Fibroblast of mammary gland (primary cell): ENCODE data around the gene TOX2.

Experiments
- DNase-seq: peaks from one replicate; pipeline ENCODE4 v3.0.0-alpha.2; 2010; ENCODE audit warnings: low read depth
- H3K4me3 ChIP-seq: 2 replicates; pipeline ENCODE4 v1.5.1; 2011; ENCODE audit warnings: low read depth, mild to moderate bottlenecking, low read length, moderate library complexity; ENCODE audit not compliant: control insufficient read depth
- CTCF ChIP-seq: conservative IDR thresholded peaks from 2 replicates; pipeline ENCODE4 v1.5.1; 2011; ENCODE audit warnings: low read depth, low read length, inconsistent platforms; ENCODE audit not compliant: control insufficient read depth, insufficient read depth

TOX2 gene

DNA sequence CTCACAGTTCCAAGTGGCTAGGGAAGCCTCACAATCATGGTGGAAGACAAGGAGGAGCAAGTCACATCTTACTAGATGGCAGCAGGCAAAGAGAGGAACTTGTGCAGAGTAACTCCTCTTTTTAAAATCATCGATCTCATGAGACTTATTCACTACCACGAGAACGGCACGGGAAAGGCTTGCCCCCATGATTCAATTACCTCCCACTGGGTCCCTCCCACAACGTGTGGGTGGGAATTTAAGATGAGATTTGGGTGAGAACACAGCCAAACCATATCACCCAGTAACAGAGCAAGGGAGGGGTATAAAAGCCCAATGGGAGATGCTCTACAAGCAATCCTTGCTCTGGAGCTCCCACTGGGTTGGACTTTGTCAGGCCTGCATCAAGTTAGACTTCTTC, 192.0 kb downstream of the TOX2 start:
- no peak for TF ChIP-seq CTCF
- no peak overlapping the region for H3K4me3 ChIP-seq
- DNase-seq, result no peak

GRCh38 chr20:44109951-44110361, 195.3 kb downstream of the TOX2 start:
- DNase-seq, result no peak
- no peak overlapping the region for H3K4me3 ChIP-seq
- TF ChIP-seq CTCF, result peak; percentile 23

DNA sequence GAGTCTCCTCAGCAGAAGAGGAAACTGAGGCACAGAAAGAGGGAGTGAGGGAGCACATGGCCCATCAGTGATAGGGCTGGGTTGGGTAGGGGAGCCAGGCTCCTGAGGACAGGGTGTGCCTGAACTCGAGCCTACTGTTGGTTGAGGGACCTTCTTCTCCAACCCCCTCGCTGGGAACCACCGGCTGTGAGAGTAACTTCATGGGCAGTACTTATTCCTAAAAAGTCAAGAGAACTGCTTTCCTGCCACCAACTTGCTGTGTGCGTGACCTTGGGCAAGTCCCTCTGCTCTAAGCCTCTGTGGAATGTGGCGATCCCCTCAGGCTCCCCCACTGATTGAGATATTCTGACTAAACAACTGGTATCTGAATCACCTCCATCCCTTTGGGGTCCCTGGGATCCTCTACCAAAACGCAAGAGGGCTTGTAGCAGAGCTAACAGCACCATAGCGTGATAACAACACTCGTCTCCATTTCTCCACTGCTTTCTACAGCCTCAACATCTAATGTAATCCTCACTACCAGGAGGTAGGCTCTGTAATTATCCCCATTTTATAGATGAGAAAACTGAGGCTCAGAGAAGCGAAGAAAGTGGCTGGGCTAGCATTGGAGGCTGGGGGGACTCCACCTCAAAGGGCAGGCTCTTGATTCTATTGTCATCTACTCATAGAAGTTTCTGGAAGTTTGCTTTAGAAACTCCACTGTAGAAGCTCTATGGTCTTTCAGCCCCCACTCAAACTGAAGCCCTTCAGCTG, 196.3 kb downstream of the TOX2 start:
- no peak for TF ChIP-seq CTCF
- H3K4me3 ChIP-seq, result no peak overlapping the region
- DNase-seq, result no peak

- no peak overlapping the region for H3K4me3 ChIP-seq
- peak; percentile 12 for DNase-seq
- TF ChIP-seq CTCF, result no peak
Measured at GRCh38 chr20:44111712-44112335, 197.2 kb downstream of the TOX2 start.

- DNase-seq, result no peak
- no peak for TF ChIP-seq CTCF
- no peak overlapping the region for H3K4me3 ChIP-seq
Measured at GRCh38 chr20:44112456-44112855, 197.8 kb downstream of the TOX2 start.

GRCh38 chr20:44112889-44113617, 198.4 kb downstream of the TOX2 start:
- H3K4me3 ChIP-seq, result no peak overlapping the region
- TF ChIP-seq CTCF, result no peak
- no peak for DNase-seq
